Endothelial cell of umbilical vein (primary cell): ENCODE results near the gene PIGZ. TPM values are rescaled to one million over a fixed set of nuclear protein-coding genes. Genes with fewer than 3 reads are reported as not detected.
"Not testable (repeated sequence)": the region's sequence is repeated elsewhere in the genome, so short reads cannot be mapped to it uniquely, and the experiment has no call there.

Experiments
- BruUV-seq: library from RNA; stranded (reverse); fragments of 400-500 nt; replicated peaks from 2 replicates; lab custom pipeline; 2021; lab: Mats Ljungman, UMichigan
- CTCF ChIA-PET: fragments of 300-600, 350-600 bp; sonication (Branson Sonifier 250); formaldehyde crosslinking; loops from one replicate; lab custom pipeline; 2021; ENCODE audit warnings: antibody characterized with exemption, inconsistent platforms; lab: Charles Lee
- POLR2A ChIA-PET: fragments of 300-600, 350-600 bp; sonication (Branson Sonifier 250); formaldehyde crosslinking; loops from one replicate; lab custom pipeline; 2021; ENCODE audit warnings: antibody characterized with exemption, inconsistent platforms; lab: Charles Lee
- DNase-seq: peaks from one replicate; pipeline ENCODE4 v3.0.0-alpha.2; 2011; ENCODE audit warnings: low read depth, low spot score
- FAIRE-seq: peaks from 2 replicates; lab custom pipeline; 2011; peaks lifted over from hg19 to GRCh38; lab: Jason Lieb, UNC
- H2AFZ ChIP-seq: 2 replicates; pipeline ENCODE4 v1.6.0; 2012; ENCODE audit warnings: low read depth, low read length, control low read depth, inconsistent platforms
- H3K27ac ChIP-seq: 2 replicates; pipeline ENCODE4 v1.5.1; 2011; ENCODE audit warnings: low read depth, mild to moderate bottlenecking, control low read depth, low read length, moderate library complexity; ENCODE audit not compliant: insufficient read depth
- H3K27me3 ChIP-seq, 2 experiments: 2 replicates each; pipeline versions ENCODE4 v1.6.0 to v1.6.1; 2011; ENCODE audit warnings: low read length in 2 of 2, mixed read lengths in 1 of 2; ENCODE audit not compliant: control insufficient read depth in 2 of 2, insufficient read depth in 2 of 2
- H3K36me3 ChIP-seq, 2 experiments: 2 replicates in 1 of 2; 3 replicates in 1 of 2; pipeline ENCODE4 v1.5.1; 2011; ENCODE audit warnings: low read length in 2 of 2, mild to moderate bottlenecking in 1 of 2, moderate library complexity in 1 of 2; ENCODE audit not compliant: control insufficient read depth in 2 of 2, insufficient read depth in 2 of 2; ENCODE audit errors: extremely low read depth in 1 of 2
- H3K4me1 ChIP-seq: 3 replicates; pipeline ENCODE4 v1.5.1; 2011; ENCODE audit warnings: mild to moderate bottlenecking, low read length; ENCODE audit not compliant: control insufficient read depth, insufficient read depth; ENCODE audit errors: extremely low read depth
- H3K4me2 ChIP-seq: 2 replicates; pipeline ENCODE4 v1.6.1; 2011; ENCODE audit warnings: low read length, control low read depth, mixed read lengths; ENCODE audit not compliant: insufficient read depth
- H3K4me3 ChIP-seq, 3 experiments: fragments of 200-600 bp in 1 of 3; sonication (generic), shearing (Covaris generic) in 1 of 3; replicated peaks in 1 of 3; 2 replicates each; pipeline ENCODE4 v1.5.1; 2011 to 2016; ENCODE audit warnings: control low read depth in 3 of 3, low read length in 3 of 3, mild to moderate bottlenecking in 2 of 3, inconsistent platforms in 1 of 3, low read depth in 1 of 3, moderate library complexity in 1 of 3; ENCODE audit not compliant: insufficient read depth in 1 of 3
- H3K79me2 ChIP-seq: 2 replicates; pipeline ENCODE4 v1.6.0; 2012; ENCODE audit warnings: low read length, inconsistent platforms; ENCODE audit not compliant: control insufficient read depth, insufficient read depth
- H3K9ac ChIP-seq: replicated peaks from 2 replicates; pipeline ENCODE3; 2011; ENCODE audit warnings: low read length, control low read depth; ENCODE audit not compliant: insufficient read depth; ENCODE audit errors: extremely low read depth
- H3K9me1 ChIP-seq: replicated peaks from 3 replicates; pipeline ENCODE4 v1.6.0; 2011; ENCODE audit warnings: mild to moderate bottlenecking, low read length; ENCODE audit not compliant: control insufficient read depth, insufficient read depth; ENCODE audit errors: extremely low read depth
- H3K9me3 ChIP-seq: replicated peaks from 2 replicates; pipeline ENCODE4 v1.5.1; 2012; ENCODE audit warnings: low read length, inconsistent platforms; ENCODE audit not compliant: control insufficient read depth, insufficient read depth
- H4K20me1 ChIP-seq: replicated peaks from 2 replicates; pipeline ENCODE3; 2011; ENCODE audit warnings: mild to moderate bottlenecking, low read length; ENCODE audit not compliant: control insufficient read depth, insufficient read depth; ENCODE audit errors: extremely low read depth
- FOS ChIP-seq: IDR thresholded peaks from 2 replicates; pipeline ENCODE4 v1.6.1; 2011; ENCODE audit warnings: mild to moderate bottlenecking, low read length, moderate library complexity, borderline replicate concordance; ENCODE audit not compliant: insufficient read depth
- MYC ChIP-seq: IDR thresholded peaks from one replicate; pipeline ENCODE4 v1.6.1; 2011; ENCODE audit warnings: mild to moderate bottlenecking, low read depth, low read length
- dilution Hi-C: fragments of 300-500 bp; cut with MboI; formaldehyde crosslinking; loops from one replicate; pipeline ENCODE4 v1.15.0; 2019; ENCODE audit warnings: low sequenced_read_pairs; ENCODE audit not compliant: extremely low pct_ligation_motif_present
- intact Hi-C: fragments of 100-400 bp; cut with micrococcal nuclease; formaldehyde crosslinking; loops from one replicate; pipeline ENCODE4 v1.10.0; 2022
- polyA plus RNA-seq, 4 experiments: library from polyadenylated mRNA; depleted of rRNA in 3 of 4; stranded (reverse) in 3 of 4; unstranded in 1 of 4; fragments of >200 nt; gene quantifications; 2 replicates each; pipeline versions ENCODE4 v1.2.1 to v1.2.3, GENCODE V29; 2011 to 2012; ENCODE audit warnings: missing spikeins in 1 of 4
- total RNA-seq: library from RNA; stranded (reverse); gene quantifications from 2 replicates; pipeline ENCODE4 v1.2.3, GENCODE V29; 2021
- TF ChIP-seq, protein P1 (sequence below), 2 donors: IDR thresholded peaks; 1 replicate in 1 of 2; 2 replicates in 1 of 2; pipeline ENCODE4 v1.5.1; 2011; ENCODE audit warnings: low read length in 2 of 2, mild to moderate bottlenecking in 2 of 2, moderate library complexity in 2 of 2, control low read depth in 1 of 2, inconsistent platforms in 1 of 2, low read depth in 1 of 2; ENCODE audit not compliant: insufficient read depth in 1 of 2; ENCODE audit errors: extremely low read depth in 1 of 2

The PIGZ gene
- total and polyA plus RNA-seq, 2 donors (not counting 3 experiments of a cell fraction or from before 2014, with no cell fraction given), result 6.0 to 6.5 TPM

DNA sequence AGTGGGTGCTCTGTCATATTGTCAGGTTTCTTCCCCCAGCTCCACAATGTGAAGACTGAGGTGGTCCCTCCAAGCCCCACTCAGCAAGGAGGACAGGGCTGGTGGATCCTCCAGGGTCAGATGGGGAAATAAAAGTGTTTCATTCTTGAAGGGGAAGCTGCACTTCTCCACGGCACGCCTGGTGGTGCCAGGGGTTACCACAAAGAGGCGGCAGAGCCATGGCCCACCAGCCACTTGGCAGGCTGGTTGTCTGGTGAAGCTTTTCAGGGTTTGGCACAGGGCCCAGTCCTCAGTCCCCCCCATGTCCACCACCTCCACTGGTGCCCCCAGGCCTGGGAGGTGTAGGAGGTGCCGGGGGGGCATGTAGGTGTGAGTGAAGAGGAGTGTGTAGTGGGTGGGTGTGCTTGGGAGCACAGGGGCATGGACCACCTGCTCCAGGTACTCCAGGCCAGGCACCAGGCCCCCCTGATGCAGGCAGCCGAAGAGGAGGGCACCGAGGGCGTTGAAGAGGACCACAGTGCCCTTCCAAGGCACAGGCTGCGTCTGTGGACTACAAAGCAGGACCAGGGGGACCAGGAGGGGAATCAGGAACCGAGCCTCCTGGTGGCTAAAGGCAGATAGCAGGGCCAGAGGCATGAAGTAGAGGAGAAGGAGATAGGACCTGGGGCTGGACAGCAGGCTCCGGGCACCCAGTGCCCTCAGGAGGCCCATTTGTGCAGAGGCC is 21.3 kb downstream of the PIGZ start:
- intact Hi-C loops (no loop called here), dilution Hi-C loops (no loop called here)
- Histone ChIP-seq H3K9me3 (no peaks in the 10 kb centered on the region), H3K79me2 (peaks cover 15% of the 10 kb centered on the region), H3K9ac (no peak overlapping the region), H3K4me2 (no peak overlapping the region), H3K9me1 (no peaks in the 10 kb centered on the region), H3K4me3 (no peak overlapping the region), H4K20me1 (no peaks in the 10 kb centered on the region), H3K27ac (no peak overlapping the region), H3K4me1 (peaks cover 9% of the 10 kb centered on the region), H3K36me3 (no peaks in the 10 kb centered on the region), H3K27me3 (no peaks in the 10 kb centered on the region), H2AFZ (no peak overlapping the region)
- FAIRE-seq, result no peak
- no peak for DNase-seq
- CTCF ChIA-PET, result interaction anchor here (0.6 kb wide), 1 partner anchor 22 kb away, joined by 3 read pairs; no protein-coding TSS in a partner anchor
- TF ChIP-seq, protein P1, sequence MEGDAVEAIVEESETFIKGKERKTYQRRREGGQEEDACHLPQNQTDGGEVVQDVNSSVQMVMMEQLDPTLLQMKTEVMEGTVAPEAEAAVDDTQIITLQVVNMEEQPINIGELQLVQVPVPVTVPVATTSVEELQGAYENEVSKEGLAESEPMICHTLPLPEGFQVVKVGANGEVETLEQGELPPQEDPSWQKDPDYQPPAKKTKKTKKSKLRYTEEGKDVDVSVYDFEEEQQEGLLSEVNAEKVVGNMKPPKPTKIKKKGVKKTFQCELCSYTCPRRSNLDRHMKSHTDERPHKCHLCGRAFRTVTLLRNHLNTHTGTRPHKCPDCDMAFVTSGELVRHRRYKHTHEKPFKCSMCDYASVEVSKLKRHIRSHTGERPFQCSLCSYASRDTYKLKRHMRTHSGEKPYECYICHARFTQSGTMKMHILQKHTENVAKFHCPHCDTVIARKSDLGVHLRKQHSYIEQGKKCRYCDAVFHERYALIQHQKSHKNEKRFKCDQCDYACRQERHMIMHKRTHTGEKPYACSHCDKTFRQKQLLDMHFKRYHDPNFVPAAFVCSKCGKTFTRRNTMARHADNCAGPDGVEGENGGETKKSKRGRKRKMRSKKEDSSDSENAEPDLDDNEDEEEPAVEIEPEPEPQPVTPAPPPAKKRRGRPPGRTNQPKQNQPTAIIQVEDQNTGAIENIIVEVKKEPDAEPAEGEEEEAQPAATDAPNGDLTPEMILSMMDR (IDR thresholded peaks at IDR 0.05; ENCODE audit: extremely low read depth in 1 of 2, insufficient read depth in 1 of 2, low read depth in 1 of 2, low read length in 2 of 2), result peak in 1 of 2 donors; percentile 11
- no peak for TF ChIP-seq MYC
- no peak for TF ChIP-seq FOS
- POLR2A ChIA-PET, result no interaction called here
- no TSS peak for BruUV-seq

DNA sequence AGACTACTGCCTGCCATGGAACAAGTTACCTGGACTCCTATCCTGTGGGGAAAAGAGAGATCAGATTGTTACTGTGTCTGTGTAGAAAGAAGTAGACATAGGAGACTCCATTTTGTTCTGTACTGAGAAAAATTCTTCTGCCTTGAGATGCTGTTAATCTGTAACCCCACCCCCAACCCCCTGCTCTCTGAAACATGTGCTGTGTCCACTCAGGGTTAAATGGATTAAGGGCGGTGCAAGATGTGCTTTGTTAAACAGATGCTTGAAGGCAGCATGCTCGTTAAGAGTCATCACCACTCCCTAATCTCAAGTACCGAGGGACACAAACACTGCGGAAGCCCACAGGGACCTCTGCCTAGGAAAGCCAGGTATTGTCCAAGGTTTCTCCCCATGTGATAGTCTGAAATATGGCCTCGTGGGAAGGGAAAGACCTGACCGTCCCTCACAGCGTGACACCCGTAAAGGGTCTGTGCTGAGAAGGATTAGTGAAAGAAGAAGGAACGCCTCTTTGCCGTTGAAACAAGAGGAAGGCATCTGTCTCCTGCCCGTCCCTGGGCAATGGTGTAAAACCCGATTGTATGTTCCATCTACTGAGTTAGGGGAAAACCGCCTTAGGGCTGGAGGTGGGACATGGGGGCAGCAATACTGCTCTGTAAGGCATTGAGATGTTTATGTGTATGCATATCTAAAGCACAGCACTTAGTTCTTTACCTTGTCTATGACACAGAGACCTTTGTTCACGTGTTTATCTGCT is 24.4 kb downstream of the PIGZ start:
- H3K4me3 ChIP-seq, CTCF ChIA-PET, DNase-seq, H4K20me1 ChIP-seq, intact Hi-C loops, H3K4me2 ChIP-seq, H2AFZ ChIP-seq, H3K27ac ChIP-seq, BruUV-seq, H3K9ac ChIP-seq, POLR2A ChIA-PET, H3K27me3 ChIP-seq, H3K36me3 ChIP-seq, H3K9me3 ChIP-seq, H3K9me1 ChIP-seq, FAIRE-seq, dilution Hi-C loops: not testable (repeated sequence)
- peaks cover 16% of the 10 kb centered on the region for H3K4me1 ChIP-seq
- peaks cover 44% of the 10 kb centered on the region for H3K79me2 ChIP-seq
